GM12874 (cell line): Measurements from ENCODE around the gene ABCC2.

Experiments used
- TF ChIP-seq, protein P1 (sequence below): IDR thresholded peaks from 2 replicates; pipeline ENCODE4 v1.5.1; 2011; ENCODE audit warnings: low read depth, mild to moderate bottlenecking, control low read depth, low read length, moderate library complexity; ENCODE audit not compliant: insufficient read depth

Gene ABCC2

GRCh38 chr10:99782447-99783286, at the start of gene ABCC2:
Gene ABCC2 (plus strand): TSS chr10:99782640. CDS start chr10:99782845, 205 bp downstream.
- TF ChIP-seq, protein P1, sequence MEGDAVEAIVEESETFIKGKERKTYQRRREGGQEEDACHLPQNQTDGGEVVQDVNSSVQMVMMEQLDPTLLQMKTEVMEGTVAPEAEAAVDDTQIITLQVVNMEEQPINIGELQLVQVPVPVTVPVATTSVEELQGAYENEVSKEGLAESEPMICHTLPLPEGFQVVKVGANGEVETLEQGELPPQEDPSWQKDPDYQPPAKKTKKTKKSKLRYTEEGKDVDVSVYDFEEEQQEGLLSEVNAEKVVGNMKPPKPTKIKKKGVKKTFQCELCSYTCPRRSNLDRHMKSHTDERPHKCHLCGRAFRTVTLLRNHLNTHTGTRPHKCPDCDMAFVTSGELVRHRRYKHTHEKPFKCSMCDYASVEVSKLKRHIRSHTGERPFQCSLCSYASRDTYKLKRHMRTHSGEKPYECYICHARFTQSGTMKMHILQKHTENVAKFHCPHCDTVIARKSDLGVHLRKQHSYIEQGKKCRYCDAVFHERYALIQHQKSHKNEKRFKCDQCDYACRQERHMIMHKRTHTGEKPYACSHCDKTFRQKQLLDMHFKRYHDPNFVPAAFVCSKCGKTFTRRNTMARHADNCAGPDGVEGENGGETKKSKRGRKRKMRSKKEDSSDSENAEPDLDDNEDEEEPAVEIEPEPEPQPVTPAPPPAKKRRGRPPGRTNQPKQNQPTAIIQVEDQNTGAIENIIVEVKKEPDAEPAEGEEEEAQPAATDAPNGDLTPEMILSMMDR, result no peak

DNA sequence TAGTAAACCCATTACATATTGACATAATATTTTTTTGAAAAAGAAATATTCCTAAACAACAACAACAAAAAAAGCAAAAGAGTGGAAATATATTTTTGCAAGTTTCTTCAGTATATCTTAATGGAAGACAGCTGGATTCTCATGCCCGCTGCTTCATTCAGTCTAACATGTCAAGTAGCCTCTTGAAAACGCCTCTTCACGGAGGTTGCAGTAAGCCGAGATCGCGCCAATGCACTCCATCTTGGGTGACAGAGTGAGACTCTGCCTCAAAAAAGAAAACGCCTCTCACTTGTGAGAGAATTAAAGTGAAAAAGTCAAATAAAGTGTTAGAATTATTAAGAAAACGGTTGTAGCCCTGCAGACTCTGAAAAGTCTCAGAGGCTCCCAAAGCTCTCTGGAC, 49.1 kb upstream of the ABCC2 start:
- TF ChIP-seq, protein P1, result no peak

- TF ChIP-seq, protein P1, result no peak
Observed at GRCh38 chr10:99740260-99740659, 42.2 kb upstream of the ABCC2 start.

GRCh38 chr10:99740933-99741559, 41.4 kb upstream of the ABCC2 start:
- TF ChIP-seq, protein P1, result no peak

GRCh38 chr10:99742254-99742653, 40.2 kb upstream of the ABCC2 start:
- TF ChIP-seq, protein P1, result no peak

DNA sequence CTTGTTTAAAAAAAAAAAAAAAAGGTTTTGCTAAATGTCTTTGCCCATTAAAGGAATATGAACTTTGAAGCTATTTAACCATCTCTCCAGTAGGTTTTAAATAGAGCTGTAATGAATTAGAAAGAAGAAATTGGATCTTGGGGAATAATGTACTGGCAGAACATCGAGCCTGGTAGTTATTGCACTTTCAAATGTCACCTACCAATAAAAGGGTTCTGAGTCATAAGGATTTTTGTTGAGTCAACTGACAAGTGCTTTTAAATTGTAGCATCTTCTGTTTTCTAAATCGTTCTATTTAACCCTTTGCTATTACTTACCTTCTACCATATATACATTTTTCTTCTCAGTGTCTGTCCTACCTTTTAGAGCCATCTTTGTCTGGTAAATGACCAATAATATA, 39.7 kb upstream of the ABCC2 start:
- TF ChIP-seq, protein P1, result no peak

DNA sequence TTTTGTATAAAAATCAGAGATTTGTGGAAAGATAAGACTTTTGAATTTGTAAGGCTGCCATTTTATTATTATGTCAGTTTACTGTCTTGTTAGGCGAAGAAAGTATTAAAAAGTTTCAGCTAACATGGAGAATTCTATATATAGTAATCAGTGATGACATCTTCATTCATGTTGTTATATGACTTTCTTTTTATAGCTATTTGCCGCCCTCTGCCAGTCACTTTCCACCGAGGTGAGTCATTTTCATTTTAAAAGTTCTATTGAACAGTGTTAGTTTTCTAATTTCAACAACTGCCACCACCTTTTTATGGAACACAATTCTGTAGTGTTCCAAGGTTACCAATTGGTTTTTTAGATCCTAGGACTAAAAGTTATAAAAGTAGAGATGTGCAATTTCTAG, 38.6 kb upstream of the ABCC2 start:
- TF ChIP-seq, protein P1, result no peak
